Measurements from ENCODE around the gene SOCS1.

SOCS1 gene

GRCh38 chr16:11204513-11205047 is 51.4 kb downstream of the SOCS1 start:
- no peak overlapping the region for H3K4me3 Mint-ChIP-seq
- peaks cover 6% of the 10 kb centered on the region for H3K9me3 Mint-ChIP-seq
- peaks cover 73% of the 10 kb centered on the region for H3K4me1 Mint-ChIP-seq (ENCODE audit: low read depth)
- H3K27ac Mint-ChIP-seq = no peak overlapping the region
- H3K27me3 Mint-ChIP-seq = no peaks in the 10 kb centered on the region
- no peaks in the 10 kb centered on the region for H3K36me3 Mint-ChIP-seq (ENCODE audit: low read depth)
